Activated T-cell treated with anti-CD3 and anti-CD28 coated beads, Interleukin-2, amount 50 U/mL, for 48 hours (primary cell): ENCODE measurements around the gene ZNF525.
"Not testable (repeated sequence)": the region's sequence is repeated elsewhere in the genome, so short reads cannot be mapped to it uniquely, and the experiment has no call there.

Experiments
- DNase-seq, 2 experiments: peaks; one replicate each; pipeline ENCODE4 v3.0.0-alpha.2; 2020

ZNF525 gene

GRCh38 chr19:53396525-53396868 lies 31.0 kb downstream of the ZNF525 start:
- no peak for DNase-seq

GRCh38 chr19:53397918-53398317 lies 32.4 kb downstream of the ZNF525 start:
- DNase-seq: not testable (repeated sequence)

- DNase-seq: no peak
These were observed 44.1 kb downstream of the ZNF525 start for GRCh38 chr19:53409505-53410204.

DNA sequence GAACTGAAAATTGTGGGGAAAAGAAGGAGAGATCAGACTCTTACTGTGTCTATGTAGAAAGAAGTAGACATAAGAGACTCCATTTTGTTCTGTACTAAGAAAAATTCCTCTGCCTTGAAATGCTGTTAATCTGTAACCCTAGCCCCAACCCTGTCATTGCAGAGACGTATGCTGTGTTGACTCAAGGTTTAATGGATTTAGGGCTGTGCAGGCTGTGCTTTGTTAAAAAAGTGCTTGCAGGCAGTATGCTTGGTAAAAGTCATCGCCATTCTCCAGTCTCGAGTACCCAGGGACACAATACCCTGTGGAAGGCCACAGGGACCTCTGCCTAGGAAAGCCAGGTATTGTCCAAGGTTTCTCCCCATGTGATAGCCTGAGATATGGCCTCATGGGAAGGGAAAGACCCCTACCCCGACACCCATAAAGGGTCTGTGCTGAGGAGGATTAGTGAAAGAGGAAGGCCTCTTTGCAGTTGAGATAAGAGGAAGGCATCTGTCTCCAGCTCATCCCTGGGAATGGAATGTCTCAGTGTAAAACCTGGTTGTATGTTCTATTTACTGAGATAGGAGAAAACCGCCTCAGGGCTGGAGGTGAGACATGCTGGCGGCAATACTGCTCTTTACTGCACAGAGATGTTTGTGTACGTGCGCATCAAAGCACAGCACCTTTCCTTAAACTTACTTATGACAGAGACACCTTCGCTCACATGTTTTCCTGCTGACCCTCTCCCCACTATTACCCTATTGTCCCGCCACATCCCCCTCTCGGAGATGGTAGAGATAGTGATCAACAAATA lies 55.2 kb downstream of the ZNF525 start:
- not testable (repeated sequence) for DNase-seq

GRCh38 chr19:53422551-53422950 lies 57.0 kb downstream of the ZNF525 start:
- DNase-seq: no peak

DNA sequence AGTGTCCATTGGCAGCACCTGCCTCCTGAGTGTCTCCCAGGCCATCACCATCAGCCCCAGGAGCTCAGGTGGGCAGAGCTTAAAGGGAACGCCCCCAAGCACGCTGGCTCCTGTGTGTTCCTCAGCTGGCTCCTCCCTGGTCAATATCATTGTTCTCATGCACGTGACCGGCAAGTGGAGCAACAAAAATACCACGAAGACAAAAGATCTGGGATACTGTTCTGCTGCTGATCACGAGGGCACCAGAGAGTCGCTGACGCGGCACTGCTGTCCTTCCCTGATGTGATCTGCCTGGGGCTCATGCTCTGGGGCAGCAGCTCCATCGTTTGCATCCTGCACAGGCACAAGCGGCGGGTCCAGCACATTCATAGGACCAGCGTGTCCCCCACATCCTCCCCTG lies 57.6 kb downstream of the ZNF525 start:
- not testable (repeated sequence) for DNase-seq

DNA sequence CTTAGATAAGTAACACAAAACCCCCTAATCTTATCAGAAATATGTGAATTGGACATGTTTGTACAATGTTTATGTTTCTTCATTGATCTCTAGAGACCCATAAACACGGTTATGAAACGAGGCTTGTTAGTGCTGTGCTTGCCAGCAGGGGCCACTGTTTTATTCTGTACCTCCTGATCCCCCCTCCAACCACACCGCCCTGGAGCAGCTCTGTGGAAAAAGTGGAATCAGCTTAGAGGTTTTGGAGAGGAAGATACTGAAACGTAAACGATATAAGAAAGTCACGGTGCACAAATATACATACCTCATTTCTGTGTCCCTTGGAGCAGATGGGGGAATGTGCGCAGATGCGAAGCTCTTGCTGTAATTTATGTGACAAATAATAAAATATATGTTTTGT lies 58.2 kb downstream of the ZNF525 start:
- DNase-seq: not testable (repeated sequence)

GRCh38 chr19:53424968-53425597 lies 59.6 kb downstream of the ZNF525 start:
- peak; percentile 58 to 76 for DNase-seq

DNA sequence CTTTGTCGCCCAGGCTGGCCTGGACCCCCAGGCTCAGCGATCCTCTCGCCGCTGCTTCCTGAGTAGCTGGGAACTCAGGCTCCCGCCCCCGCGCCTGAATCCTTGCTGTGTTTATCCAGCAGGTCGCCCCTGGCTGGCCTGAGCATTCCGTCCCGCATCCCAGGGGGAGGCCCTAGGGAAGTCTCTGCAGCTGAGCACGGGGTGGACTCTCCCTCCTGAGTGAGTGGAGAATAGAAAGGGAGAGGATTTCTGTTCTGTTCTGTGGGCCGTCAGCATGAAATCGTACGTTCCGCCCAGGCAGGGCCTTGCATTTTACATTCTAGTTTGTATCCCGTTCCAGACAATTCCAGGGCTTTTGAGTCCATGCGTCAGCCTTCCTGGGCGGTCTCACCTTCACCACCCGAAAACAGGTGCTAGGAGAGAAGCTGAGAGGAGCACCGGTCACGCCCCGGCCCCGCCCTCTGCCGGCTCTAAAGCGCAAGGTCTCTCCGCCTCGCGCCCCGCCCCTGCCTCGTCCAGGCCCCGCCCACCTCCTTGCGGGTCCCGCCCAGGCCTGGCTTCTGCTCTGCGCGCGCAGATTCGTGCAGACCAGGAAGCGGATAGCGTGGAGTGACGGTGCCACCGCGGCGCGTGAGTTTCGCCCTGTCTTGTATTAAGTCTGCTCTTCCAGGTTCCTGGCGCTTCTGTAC lies 66.0 kb downstream of the ZNF525 start, which contains the start of gene ZNF761:
Gene ZNF761, plus strand, starts transcription at position 586 of the 689 bp plus-strand sequence. CDS start 15,285 bp downstream, outside the sequence.
- peak; percentile 99 for DNase-seq

GRCh38 chr19:53432088-53432661 lies 66.7 kb downstream of the ZNF525 start:
- DNase-seq: peak; percentile 45 to 54
